ENCODE results near the gene CCL23. TPM values are rescaled to one million over a fixed set of nuclear protein-coding genes. Genes with fewer than 3 reads are reported as not detected.

Gene CCL23
- total and polyA plus RNA-seq, 4 donors = 1.9 to 24.4 (median 6.3) TPM

DNA sequence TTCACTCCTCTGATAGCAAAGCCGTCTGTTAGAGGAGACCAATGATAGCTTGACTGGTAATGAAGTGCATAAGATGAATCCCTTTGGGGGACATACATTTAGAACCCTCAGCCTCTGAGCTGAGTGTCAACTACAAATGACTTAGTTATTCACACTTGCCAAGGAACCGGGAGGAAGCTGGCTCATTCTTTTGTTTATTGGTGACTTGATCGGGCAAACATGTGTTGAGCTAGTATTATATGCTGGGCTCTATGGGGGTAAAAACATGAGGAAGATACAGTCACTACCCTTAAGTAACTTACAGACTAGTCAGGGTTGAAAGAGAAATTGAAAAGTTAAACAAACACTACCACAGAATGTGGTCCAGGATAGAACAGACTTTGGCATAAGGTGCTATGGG, 39.4 kb downstream of the CCL23 start:
- no peak overlapping the region for H3K4me3 ChIP-seq (ENCODE audit: low read depth in 1 of 3, low read length in 3 of 3)
- no peaks in the 10 kb centered on the region for H3K27me3 ChIP-seq (ENCODE audit: control insufficient read depth in 4 of 4, insufficient read depth in 4 of 4, low read length in 3 of 4)
- TF ChIP-seq, protein P1, sequence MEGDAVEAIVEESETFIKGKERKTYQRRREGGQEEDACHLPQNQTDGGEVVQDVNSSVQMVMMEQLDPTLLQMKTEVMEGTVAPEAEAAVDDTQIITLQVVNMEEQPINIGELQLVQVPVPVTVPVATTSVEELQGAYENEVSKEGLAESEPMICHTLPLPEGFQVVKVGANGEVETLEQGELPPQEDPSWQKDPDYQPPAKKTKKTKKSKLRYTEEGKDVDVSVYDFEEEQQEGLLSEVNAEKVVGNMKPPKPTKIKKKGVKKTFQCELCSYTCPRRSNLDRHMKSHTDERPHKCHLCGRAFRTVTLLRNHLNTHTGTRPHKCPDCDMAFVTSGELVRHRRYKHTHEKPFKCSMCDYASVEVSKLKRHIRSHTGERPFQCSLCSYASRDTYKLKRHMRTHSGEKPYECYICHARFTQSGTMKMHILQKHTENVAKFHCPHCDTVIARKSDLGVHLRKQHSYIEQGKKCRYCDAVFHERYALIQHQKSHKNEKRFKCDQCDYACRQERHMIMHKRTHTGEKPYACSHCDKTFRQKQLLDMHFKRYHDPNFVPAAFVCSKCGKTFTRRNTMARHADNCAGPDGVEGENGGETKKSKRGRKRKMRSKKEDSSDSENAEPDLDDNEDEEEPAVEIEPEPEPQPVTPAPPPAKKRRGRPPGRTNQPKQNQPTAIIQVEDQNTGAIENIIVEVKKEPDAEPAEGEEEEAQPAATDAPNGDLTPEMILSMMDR (IDR thresholded peaks at IDR 0.05; ENCODE audit: low read depth, low read length, missing input control) = no peak
- no peak for TF ChIP-seq RAD21 (IDR thresholded peaks at IDR 0.05)
- no peak for TF ChIP-seq JUND (IDR thresholded peaks at IDR 0.05)
- TF ChIP-seq, protein P2, sequence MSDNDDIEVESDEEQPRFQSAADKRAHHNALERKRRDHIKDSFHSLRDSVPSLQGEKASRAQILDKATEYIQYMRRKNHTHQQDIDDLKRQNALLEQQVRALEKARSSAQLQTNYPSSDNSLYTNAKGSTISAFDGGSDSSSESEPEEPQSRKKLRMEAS (IDR thresholded peaks at IDR 0.05) = no peak
- TF ChIP-seq, protein P3, sequence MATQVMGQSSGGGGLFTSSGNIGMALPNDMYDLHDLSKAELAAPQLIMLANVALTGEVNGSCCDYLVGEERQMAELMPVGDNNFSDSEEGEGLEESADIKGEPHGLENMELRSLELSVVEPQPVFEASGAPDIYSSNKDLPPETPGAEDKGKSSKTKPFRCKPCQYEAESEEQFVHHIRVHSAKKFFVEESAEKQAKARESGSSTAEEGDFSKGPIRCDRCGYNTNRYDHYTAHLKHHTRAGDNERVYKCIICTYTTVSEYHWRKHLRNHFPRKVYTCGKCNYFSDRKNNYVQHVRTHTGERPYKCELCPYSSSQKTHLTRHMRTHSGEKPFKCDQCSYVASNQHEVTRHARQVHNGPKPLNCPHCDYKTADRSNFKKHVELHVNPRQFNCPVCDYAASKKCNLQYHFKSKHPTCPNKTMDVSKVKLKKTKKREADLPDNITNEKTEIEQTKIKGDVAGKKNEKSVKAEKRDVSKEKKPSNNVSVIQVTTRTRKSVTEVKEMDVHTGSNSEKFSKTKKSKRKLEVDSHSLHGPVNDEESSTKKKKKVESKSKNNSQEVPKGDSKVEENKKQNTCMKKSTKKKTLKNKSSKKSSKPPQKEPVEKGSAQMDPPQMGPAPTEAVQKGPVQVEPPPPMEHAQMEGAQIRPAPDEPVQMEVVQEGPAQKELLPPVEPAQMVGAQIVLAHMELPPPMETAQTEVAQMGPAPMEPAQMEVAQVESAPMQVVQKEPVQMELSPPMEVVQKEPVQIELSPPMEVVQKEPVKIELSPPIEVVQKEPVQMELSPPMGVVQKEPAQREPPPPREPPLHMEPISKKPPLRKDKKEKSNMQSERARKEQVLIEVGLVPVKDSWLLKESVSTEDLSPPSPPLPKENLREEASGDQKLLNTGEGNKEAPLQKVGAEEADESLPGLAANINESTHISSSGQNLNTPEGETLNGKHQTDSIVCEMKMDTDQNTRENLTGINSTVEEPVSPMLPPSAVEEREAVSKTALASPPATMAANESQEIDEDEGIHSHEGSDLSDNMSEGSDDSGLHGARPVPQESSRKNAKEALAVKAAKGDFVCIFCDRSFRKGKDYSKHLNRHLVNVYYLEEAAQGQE (IDR thresholded peaks at IDR 0.05) = no peak
- no peak for TF ChIP-seq GABPA (IDR thresholded peaks at IDR 0.05 in 1 of 2, conservative IDR thresholded peaks at IDR 0.05 in 1 of 2)
- no peak for TF ChIP-seq FOXA1 (IDR thresholded peaks at IDR 0.05)
- TF ChIP-seq, protein P4, sequence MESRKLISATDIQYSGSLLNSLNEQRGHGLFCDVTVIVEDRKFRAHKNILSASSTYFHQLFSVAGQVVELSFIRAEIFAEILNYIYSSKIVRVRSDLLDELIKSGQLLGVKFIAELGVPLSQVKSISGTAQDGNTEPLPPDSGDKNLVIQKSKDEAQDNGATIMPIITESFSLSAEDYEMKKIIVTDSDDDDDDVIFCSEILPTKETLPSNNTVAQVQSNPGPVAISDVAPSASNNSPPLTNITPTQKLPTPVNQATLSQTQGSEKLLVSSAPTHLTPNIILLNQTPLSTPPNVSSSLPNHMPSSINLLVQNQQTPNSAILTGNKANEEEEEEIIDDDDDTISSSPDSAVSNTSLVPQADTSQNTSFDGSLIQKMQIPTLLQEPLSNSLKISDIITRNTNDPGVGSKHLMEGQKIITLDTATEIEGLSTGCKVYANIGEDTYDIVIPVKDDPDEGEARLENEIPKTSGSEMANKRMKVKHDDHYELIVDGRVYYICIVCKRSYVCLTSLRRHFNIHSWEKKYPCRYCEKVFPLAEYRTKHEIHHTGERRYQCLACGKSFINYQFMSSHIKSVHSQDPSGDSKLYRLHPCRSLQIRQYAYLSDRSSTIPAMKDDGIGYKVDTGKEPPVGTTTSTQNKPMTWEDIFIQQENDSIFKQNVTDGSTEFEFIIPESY (IDR thresholded peaks at IDR 0.05) = no peak
- no peak for TF ChIP-seq YY1 (IDR thresholded peaks at IDR 0.05)
- no peak for TF ChIP-seq FOXA2 (IDR thresholded peaks at IDR 0.05)
- no peak for TF ChIP-seq HNF4G (IDR thresholded peaks at IDR 0.05)
- no peak for TF ChIP-seq EGR1 (IDR thresholded peaks at IDR 0.05; ENCODE audit: low read depth in 2 of 2)
- TF ChIP-seq, protein P5, sequence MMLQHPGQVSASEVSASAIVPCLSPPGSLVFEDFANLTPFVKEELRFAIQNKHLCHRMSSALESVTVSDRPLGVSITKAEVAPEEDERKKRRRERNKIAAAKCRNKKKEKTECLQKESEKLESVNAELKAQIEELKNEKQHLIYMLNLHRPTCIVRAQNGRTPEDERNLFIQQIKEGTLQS (IDR thresholded peaks at IDR 0.05) = no peak
- no peak for TF ChIP-seq NR2F2 (IDR thresholded peaks at IDR 0.05)
- no peak for TF ChIP-seq TAF1 (conservative IDR thresholded peaks at IDR 0.05)
- WGBS = 64% methylated on average over 3 of the region's 3 CpGs
- H3K9ac ChIP-seq (ENCODE audit: low read depth in 1 of 2, low read length in 2 of 2) = no peak overlapping the region
- peaks cover 20 to 70% (median 60%) of the 10 kb centered on the region in 4 donors for H3K4me1 ChIP-seq (ENCODE audit: control insufficient read depth in 4 of 4, insufficient read depth in 4 of 4, low read length in 3 of 4)
- peak overlapping the region; percentile 3 to 27 for H3K27ac ChIP-seq (ENCODE audit: low read depth in 1 of 2, low read length in 2 of 2)
- no peaks in the 10 kb centered on the region for H3K9me3 ChIP-seq (ENCODE audit: control insufficient read depth in 4 of 4, low read length in 3 of 4)
- peaks cover 0 to 7% (median 2%) of the 10 kb centered on the region in 4 donors for H3K36me3 ChIP-seq (ENCODE audit: control insufficient read depth in 4 of 4, insufficient read depth in 3 of 4, low read depth in 1 of 4, low read length in 3 of 4)
- DNase-seq (ENCODE audit: low spot score) = no peak

DNA sequence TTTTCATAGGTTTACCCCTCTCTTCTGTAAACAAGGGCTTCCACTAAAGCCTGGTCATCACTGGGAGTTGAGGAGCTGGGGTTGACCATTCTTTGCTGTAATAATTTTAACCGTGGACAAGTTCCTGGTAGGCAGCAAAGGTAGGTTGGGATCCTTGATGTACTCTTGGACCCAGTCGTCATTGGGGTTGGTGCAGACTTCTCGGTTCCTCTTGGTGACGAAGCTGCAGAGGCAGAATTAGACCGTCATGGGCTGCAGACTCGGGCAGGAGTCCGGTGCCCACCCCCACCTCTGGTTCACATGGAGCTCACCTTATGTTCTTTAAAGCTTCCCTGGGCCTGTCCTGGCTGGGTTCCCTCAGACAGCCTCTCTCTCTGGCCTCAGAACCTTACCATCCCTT, 40.3 kb downstream of the CCL23 start:
- Histone ChIP-seq H3K4me1 (ENCODE audit: control insufficient read depth in 4 of 4, insufficient read depth in 4 of 4, low read length in 3 of 4) (peaks cover 21 to 76% (median 67%) of the 10 kb centered on the region in 4 donors), H3K27me3 (ENCODE audit: control insufficient read depth in 4 of 4, insufficient read depth in 4 of 4, low read length in 3 of 4) (no peaks in the 10 kb centered on the region), H3K36me3 (ENCODE audit: control insufficient read depth in 4 of 4, insufficient read depth in 3 of 4, low read depth in 1 of 4, low read length in 3 of 4) (peaks cover 0 to 7% (median 2%) of the 10 kb centered on the region in 4 donors), H3K27ac (ENCODE audit: low read depth in 1 of 2, low read length in 2 of 2) (peak overlapping the region in 1 of 2 donors; percentile 33), H3K4me3 (ENCODE audit: low read depth in 1 of 3, low read length in 3 of 3) (no peak overlapping the region), H3K9me3 (ENCODE audit: control insufficient read depth in 4 of 4, low read length in 3 of 4) (no peaks in the 10 kb centered on the region), H3K9ac (ENCODE audit: low read depth in 1 of 2, low read length in 2 of 2) (no peak overlapping the region)
- WGBS = 90% methylated on average over 7 of the region's 7 CpGs
- no peak for DNase-seq (ENCODE audit: low spot score)
- TF ChIP-seq RAD21 (IDR thresholded peaks at IDR 0.05) (no peak), JUND (IDR thresholded peaks at IDR 0.05) (no peak), EGR1 (IDR thresholded peaks at IDR 0.05; ENCODE audit: low read depth in 2 of 2) (no peak), YY1 (IDR thresholded peaks at IDR 0.05) (no peak), HNF4A (conservative IDR thresholded peaks at IDR 0.05) (no peak), FOXA2 (IDR thresholded peaks at IDR 0.05) (no peak)
- TF ChIP-seq, protein P5 (IDR thresholded peaks at IDR 0.05) = no peak
- TF ChIP-seq, protein P4 (IDR thresholded peaks at IDR 0.05) = no peak
- TF ChIP-seq, protein P1 (IDR thresholded peaks at IDR 0.05; ENCODE audit: low read depth, low read length, missing input control) = no peak
- TF ChIP-seq, protein P2 (IDR thresholded peaks at IDR 0.05) = no peak
